Middle frontal gyrus (tissue), 1 donor: ENCODE results near the gene MUC5B.

Experiments used
- DNase-seq: peaks from one replicate; pipeline ENCODE4 v3.0.0-alpha.2; 2015; ENCODE audit warnings: low spot score; ENCODE audit errors: extremely low spot score

The MUC5B gene

DNA sequence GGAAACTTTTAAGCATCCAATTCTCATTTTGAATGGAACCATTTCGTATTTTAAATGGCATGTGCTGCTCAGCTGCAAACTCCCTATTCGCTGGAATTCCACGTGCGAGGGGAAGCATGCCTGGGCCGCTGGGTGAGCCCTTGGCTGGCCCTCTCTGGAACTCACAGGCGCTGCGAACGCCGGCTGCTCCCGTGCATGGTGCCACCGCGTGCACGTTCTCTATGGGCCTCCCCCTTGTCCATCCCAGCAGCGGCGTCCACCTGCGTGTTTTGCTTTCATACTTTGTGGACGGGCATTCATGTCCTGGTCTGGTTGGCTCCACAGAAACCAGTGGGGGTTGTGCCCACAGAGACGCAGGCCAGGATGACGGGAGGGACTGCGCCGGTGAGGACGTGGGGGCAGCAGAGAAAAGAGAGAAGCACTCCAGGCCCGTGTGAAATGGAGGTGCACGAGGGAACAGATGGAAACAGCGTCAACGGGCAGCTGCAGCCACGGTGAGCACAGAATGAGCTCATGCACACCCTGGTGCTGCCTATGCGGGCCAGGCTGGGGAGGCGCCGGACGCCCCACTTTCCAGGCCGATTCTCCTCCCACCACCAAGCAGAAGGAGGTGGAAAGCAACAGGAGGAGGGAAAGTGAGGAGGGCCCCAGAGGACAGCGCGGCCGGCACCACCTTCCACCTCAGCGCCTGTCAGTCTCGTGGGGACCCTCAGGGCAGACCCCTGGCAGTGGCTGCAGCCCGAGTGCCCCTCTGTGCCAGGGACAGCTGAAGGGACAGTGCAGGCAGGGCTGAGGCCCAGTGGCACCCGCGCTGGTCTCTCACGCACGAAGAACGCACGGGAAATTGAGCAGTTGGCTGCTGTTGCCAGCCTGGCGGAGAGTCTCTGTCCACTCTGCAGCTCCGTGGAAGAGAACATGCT is 57.5 kb downstream of the MUC5B start:
- no peak for DNase-seq

DNA sequence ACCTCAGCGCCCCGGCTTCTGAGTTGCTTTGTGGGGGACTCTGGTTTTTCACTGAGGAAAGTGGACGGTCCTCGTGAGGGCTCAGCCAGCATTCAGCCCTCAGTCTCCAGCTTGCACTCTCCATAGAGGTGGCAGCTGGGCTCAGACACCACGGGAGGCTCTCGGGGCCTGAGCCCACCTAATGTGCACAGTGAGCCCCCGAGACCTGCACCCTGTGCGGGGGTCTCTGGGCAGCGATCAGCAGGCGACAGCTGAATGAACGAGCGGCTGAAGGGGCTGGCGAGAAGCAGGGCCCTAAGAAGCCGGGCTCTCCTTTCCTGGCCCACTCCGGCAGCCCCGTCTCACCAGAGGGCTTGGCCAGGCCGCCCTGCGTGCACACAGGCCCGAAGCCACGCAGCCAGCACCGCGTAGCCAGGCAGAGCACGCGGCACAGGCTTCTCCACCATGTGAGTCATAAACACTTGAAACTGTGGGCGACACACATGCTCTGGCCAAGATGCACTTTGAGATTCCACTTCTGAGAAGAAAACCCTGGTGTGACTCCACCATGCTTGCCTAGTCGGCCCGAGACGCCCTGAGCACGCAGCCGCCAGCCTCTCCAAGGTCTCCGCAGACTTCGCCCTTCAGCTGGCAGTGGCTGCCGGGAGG is 58.6 kb downstream of the MUC5B start:
- no peak for DNase-seq

DNA sequence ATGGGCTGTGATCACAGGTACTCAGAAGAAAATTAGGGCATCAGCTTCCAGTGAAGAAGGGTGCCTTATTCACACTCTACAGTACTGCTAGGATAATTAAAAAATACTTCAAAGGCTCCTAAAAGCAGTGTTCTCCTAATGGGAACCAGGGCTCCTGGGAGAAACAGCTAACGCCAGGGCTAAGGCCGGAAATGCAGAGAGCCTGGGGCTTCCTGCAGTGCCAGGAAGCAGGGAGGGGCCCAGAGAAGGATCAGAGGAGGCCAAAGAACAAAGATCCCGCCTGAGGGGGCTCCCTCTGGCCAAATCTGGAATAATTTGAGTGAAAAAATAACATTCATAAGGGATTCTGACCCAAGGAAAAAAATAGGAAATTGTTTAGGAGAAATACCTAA is 59.1 kb downstream of the MUC5B start:
- DNase-seq, result no peak

DNA sequence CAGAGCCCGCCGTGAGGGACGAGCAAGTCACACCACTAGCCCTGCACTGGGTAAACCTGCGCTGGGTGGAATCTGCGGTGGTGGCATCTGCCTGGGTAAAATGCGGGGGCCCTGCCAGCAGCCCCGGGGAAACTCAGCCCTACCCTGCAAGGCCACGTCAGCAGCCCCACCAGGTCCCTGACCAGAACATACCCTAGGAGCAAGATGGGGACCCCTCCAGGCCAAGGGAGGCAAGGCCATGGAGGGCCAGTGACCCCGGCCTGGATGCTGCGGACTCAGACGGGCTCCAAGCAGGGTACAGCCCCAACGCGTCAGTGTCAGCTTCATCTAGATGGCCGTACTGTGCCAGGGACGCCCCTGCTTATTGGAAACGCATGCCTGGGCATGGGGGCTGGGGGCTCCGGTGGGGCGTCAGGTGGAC is 60.2 kb downstream of the MUC5B start:
- no peak for DNase-seq

DNA sequence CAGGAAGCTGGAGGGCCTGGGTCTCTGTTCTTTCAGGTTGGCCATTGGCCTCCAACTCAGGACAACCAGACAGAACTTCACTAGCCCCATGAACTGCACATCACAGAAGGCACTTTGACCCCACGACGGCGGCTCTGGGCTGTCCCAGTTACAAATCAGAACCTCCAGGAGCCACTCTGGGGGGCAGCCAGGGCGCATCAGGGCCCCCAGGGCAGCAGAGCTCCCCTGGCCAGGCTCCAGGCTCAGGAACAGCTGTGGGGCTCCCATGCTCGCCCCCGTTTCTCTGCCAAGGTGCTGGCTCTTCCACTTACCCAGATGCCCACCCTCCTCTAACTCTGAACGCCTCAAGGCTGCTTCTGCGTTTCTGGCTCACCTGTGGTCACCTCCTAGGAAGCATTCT is 61.0 kb downstream of the MUC5B start:
- DNase-seq, result no peak

DNA sequence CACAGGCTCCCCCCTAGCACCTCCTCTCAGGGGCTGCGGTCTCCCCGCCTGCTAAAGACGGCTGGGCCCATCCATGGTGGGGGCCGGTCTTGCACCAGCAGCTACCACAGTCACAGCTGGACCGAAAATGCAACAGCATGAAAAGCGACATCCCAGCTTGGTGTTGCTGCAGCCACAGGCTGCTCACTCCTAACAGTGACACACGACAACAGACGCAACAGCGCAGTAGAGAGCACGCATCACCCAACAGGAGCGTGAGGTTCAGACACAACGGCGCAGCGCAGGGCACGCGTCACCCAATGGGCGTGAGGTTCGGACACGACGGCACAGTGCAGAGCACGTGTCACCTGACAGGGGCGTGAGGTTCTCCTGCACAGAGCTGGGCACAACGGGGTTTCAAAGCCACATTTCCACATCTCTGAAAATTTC is 62.5 kb downstream of the MUC5B start:
- no peak for DNase-seq

DNA sequence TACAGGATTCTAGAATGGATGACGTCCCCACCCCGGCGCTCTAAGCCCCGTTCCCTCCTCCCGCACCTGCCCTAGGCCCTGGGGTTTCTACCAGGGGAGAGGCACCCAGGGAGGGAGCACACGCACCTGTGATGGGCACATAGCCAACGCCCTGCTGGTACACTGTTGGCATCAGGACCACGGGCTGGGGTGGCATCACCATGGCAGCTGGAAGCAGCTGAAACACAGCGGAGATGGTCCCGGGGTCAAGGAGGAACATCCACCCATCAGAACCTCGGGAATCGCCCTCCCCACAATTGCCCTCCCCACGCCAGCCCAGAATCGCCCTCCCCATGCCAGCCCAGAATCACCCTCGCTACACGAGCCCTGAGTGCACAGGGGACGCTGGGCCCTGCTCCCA is 63.0 kb downstream of the MUC5B start:
- no peak for DNase-seq

DNA sequence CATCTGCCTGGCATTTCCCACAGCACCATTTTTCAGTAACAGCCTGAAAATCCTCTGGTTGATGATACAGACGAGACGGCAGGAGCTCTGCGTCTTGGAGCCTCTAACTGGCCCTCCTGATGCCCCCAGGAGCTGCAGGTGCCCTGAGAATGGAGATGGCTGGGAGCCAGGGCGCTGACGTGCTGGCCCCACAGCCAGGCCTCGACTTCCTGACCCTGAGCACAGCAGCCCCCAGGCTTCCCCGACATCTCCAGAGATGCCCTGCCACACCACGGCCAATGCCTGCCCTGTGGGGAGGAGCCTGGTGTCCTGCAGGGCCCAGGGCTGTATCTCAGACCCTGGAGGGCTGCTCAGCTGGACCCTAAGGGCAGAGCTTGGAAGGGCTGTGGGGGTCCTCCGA is 65.1 kb downstream of the MUC5B start:
- DNase-seq, result no peak

DNA sequence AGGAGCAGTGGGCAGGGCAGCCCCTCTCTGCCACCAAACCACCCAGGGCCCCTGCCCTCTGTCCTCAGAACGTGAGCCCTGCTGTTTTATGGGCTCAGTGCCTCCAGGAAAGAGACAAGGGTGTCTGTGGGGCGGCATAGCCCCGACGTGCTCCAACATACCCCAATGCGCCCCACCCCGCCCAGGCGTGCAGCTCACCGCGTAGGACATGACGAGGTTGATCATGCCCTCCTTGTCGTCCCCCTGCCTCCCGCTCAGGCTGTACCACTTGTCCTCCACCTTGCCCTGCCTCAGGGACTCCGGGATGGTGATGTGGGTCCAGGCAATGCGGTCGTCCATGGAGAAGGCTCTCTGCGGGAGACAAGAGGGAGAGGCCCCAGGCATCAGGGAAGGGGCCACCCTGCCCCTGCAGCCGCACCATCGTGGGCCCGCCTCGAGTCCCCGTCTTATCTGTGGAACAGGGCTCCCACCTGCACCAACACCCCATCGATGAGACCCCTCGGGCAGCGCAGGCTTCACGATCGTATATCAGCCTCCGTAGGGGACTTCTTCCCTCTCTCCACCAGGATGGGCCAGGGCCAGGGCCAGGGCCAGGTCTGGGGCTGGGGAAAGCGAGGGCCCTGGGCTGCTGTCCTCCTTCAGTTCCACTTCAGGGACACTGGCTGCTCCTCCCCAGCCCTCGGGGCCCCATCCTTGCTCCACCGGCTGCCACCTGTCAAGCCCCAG is 65.7 kb downstream of the MUC5B start:
- DNase-seq, result no peak

DNA sequence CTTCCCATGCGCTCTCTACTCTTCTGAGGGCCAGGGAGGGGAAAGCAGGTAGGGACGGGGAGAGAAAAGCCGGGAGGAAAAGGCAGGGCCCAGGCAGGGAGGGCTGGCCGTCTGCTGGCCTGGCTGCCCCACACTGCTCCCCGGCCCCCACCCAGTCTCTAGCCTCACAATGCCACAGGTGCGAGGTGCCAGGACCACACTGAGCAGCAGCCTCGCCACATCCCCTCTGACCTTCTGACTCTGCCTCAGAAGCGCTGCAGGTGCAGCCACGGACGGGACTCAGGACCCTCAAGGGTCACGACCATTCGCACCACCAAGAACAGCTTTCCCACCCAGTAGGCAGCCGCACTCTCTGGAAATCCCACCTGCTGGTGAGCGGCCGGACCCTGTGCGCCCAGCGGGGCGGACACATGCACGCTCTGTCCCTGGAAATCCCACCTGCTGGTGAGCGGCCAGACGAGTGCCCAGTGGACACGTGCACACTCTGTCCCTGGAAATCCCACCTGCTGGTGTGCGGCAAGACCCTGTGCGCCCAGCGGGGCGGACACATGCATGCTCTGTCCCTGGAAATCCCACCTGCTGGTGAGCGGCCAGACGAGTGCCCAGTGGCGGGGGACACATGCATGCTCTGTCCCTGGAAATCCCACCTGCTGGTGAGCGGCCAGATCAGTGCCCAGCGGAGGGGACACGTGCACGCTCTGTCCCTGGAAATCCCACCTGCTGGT is 66.5 kb downstream of the MUC5B start:
- no peak for DNase-seq

DNA sequence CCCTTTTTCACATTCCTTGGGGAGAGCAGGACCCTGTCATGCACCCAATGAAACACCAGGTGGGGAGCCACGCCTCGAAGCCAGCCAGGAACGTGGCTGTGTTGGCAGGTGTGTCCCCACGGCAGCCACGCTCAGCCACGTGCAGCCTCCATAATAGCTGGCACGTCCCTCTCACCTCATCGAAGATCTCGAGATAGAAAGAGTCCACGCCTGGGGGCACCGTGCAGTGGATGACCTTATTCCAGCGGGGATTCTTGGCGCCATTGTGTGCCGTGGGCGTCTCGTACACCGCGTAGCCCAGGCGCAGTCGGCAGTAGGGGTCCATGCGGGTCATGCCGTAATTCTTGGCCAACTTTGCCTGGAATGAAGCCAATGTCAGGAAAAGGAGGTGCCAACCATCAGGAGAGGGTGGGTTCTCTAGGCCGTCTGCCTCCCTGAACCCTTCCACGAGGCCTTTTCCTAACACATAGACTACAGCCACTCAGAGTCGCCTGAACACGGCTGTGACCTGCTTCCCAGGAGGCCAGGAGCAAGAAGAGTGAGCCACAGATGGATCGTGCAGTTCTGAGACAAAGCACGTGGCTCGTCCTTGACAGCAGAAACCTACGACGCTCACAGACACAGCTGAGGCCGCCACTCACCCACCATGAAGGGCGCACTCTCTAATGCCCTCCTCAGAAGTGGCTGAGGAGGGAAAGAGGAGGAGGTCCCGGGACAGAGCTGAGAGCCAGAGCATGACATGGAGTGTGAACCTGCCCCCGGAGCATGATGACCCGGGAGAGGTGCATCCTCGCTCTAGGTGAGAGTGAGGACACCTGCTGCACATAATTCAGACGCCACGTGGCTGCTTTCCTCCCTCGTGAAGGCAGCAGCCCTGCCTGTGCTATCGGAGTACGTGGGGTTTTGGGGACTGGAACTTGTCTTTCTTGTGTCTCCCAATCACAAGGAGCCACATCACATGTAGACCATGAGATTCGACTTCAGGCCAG is 67.5 kb downstream of the MUC5B start:
- DNase-seq, result no peak

DNA sequence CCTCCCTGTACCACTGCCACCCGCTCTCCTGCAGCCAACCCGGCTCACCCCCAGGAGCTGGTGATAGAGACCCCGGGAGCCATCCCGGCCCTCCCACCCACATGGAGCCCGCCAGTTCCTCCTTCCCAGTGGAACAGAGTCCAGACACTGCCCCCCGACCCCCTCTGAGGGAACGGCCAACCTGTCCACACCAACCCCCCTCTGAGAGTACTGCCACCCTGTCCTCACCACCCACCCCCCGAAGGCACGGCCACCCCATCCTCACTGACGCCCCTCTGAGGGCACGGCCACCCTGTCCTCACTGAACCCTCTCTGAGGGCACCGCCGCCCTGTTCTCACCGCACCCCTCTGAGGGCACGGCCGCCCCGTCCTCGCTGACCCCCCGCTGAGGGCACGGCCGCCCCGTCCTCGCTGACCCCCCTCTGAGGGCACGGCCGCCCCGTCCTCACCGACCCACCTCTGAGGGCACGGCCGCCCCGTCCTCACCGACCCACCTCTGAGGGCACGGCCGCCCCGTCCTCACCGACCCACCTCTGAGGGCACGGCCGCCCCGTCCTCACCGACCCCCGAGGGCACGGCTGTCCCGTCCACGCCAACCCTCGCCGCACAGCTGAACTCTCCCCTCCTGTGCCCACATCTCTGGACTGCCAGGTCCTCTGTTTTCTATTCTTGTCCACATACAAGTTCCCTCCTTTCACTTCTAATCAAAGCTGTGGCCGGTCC is 68.6 kb downstream of the MUC5B start:
- DNase-seq, result no peak

DNA sequence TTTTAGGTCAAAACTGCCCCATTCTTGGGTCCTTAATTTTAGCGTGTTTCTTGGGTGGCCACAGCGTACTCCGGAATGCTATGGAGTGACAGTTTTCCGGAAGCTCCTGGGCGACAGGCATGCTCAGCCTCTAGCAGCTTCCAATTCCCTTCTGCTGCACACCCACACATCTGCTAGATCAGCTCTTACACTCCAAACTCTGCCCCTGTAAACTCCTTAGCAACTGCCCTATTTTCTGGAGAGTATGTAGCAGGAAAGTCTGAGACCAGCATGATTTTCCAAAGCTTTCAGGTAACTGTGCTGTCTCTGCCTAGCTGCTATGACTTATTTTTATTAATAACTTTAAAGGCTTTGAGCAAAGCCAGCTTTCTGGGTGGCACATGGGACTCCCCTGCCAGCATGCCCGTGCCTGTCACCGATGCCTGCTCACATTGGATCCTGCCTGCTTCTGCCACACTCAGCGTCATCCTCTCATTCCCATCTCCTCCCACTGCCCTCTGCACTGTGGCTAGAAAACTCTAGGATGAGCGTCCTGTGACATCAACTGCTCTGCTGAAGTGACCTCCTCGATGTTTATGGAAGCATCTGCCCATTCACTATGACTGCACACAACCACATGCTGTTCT is 69.3 kb downstream of the MUC5B start:
- no peak for DNase-seq

DNA sequence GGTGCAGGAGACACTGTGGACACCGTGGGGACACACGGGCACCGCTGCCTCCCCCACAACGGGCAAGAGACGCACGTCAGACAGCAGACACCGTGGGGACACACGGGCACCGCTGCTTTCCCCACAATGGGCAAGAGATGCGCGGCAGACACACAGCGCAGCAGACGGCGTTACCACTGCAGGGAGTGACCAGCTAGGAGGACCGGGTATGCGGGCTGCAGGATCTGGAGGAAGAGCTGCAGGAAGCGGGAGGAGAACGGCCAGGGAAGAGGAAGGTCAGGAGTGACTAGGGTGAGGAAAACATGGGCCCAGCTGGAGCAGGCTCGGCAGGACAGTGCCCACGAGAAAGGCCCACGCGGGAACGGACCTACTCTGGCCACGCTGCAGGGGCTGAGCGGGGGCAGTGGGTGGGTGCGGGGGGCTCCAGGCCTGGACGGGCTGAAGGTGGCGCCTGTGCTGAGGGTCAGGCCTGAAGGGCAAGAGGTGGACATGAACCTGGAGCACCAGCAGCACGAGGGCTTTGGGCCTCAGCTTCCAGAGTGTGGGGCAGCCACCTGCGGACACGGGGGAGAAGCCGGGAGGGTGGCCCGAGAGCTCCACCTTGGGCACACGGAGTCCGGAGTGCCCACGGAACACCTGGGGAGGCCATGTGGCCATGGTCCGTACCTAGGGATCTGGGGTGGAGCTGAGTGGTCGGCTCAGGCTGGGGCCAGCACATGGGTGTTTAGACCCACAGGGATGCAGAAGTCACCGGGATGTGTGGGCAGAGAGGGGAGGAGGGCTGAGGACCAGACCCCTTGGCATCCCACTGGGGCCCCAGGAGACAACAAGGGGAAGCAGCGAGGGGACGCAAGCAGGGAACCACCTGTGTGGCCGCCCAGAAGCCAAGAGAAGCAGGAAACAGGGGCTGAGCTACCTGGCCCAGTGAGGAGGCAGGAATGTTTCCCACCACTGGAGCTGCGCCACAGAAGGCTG is 70.1 kb downstream of the MUC5B start:
- DNase-seq, result no peak

DNA sequence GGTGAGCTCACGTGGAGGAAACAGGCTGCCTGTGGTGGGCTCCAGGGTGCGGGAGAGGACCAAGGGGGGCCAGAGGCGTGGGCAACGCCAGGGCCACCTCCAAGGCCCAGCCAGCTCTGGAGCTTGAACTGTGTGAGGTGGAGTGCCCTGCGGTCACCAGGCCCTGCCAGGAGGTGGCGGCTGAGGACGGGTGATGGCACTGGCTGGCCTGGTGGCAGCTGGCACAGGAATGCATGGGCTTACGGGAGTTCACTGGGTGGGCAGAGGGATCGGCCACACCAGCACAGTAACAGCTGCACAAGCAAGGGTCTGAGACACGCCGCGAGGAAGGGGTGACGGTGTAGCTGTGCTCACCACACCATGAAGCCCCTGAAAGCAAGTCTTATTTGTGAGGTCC is 70.8 kb downstream of the MUC5B start:
- DNase-seq, result no peak

DNA sequence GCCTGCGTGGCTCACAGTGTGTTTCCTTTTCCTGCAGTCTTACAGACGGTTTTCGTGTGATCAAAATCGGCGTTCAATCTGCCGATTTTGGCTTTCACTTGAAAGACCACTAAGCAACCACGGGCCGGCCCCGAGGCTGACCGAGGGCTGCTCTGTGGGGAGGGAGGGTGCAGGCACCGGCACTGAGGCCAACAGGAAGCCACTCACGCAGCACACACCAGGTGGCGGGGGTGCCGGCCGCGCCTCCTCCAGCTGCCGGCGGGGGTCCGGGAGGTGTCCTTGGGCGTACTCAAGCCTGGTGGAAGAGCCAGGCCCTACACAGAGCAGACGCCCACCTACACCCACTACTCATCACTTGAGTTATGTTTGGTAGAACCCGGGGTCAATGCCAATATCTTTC is 72.2 kb downstream of the MUC5B start:
- no peak for DNase-seq

DNA sequence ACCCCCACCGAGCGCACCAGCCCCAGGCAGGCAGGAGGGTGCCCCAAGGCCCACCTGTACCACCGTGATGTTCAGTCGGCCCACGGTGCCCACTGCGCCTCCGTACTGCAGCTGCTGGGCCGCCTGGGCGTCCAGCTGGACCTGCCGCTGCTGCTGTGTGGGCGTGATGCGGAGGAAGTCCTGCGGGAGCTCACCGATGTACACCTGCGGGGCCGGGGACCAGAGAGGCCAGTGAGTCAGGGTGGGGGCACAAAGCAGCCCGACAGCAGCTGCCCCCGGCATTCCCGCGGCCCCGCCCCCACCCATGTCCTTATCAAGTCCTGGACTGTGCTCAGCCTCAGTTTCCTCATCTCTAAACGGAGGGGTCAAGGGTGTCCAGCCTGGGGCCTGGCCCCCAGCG is 72.7 kb downstream of the MUC5B start:
- no peak for DNase-seq

DNA sequence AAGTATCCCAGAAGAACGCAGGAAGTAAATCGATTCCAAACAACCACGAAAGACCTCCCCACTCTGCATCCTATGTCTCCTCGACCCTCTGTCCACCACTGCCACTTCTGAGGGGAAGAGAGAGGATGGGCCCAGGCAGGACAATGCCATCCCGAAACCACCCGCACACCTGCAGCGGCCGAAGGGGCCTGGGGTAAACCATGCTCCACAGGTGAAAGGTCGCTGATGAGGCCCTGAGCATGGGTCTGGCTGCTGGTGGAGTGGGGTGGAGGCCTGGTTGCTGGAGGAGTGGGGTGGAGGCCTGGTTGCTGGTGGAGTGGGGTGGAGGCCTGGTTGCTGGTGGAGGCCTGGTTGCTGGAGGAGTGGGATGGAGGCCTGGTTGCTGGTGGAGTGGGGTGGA is 73.4 kb downstream of the MUC5B start:
- no peak for DNase-seq
